GM20431 (cell line): ENCODE results near the gene UBA5.

Experiments
- in situ Hi-C: fragments of 300-500 bp; cut with MseI, MboI; formaldehyde crosslinking; loops from one replicate; pipeline ENCODE4 v1.15.0; 2020; ENCODE audit warnings: low sequenced_read_pairs; ENCODE audit not compliant: unreplicated experiment

UBA5 gene

DNA sequence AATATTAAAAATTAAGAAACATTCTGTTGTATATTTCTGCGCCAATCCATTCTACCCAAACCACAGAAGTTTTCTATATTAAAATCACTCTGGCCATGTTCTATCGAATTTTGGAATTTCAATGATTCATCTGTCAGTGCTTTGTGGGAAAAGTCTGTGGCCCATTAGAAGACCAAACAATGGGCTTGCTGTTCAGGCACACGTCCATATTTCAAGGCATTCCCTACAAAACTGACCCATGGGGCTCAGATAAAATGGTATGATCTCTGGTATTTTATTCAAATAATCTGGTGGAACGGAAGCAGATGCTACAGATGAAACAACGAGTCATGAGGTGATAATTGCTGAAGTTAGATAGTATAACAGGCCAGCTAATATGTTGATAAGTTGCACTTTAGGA lies 49.6 kb downstream of the UBA5 start:
- in situ Hi-C loops = no loop called here

- in situ Hi-C loops = no loop called here
Measured at GRCh38 chr3:132710311-132710710, 50.2 kb downstream of the UBA5 start.

GRCh38 chr3:132713977-132714727 lies 54.0 kb downstream of the UBA5 start:
- in situ Hi-C loops = no loop called here

DNA sequence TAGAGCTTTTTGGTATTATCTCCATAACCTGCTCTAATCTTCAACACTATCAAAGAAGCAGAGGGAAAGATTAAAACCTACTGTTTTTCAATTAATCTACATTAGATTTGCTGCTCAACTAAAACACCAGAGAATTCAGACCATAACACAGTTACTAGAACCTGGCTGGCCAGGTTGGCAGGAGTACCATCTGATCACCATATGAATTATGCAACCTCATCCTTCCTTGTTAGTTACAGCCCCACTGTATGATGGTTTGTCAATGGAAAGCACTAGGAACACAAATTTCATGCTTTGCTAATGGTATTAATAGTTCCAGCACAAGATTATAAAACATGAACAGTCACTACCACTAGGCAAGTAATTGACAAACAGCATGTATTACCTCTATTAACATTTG lies 56.2 kb downstream of the UBA5 start:
- in situ Hi-C loops = no loop called here

DNA sequence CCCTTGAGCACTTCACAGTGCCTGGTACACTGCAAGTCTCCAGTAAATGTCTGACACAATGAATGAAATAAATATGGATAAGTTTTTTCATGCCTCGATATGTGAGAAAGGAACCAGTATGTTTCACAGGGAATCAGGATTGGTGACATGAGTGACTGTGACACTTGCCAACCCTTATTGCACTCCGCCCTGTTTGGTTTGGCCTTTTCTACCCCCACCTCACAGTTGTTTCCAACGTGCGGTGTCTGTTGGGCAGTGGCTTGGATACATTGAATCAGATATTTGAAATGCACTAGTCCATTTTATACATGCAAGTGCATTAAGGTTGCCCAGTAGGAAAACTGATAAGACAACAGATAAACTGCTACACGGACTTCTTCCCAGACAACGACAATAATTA lies 60.1 kb downstream of the UBA5 start:
- in situ Hi-C loops = no loop called here

DNA sequence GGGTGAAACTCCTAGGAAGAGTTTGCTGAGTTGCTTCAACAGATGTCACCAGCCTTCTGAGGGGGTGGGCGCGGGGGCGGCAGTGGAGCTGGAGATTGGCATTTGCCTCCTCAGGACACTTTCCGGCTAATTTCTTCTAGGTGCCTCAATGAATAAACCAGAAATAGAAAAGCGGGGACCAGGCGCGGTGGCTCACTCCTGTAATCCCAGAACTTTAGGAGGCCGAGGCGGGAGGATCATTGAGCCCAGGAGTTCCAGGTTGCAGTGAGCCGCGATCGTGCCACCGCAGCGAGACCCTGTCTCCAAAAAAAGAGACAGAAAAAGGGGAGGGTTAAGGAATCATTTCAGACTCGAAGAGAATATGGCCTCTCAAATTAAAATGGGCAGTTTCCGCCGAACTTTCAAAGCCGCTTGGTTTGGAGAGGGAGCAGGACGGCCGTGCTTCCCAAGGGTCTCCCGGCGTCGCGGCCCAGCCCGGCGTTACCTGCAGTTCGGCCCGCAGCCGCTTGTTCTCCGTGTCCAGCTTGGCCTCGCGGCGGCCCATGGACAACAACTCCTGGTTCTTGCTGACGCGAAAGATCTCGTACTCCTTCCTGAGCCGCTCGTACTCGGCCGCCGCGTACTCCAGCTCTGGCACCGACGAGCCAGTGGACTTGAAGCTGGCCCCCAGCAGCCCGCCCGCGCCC lies 61.5 kb downstream of the UBA5 start:
- in situ Hi-C loops = no loop called here

- in situ Hi-C loops = no loop called here
Measured at GRCh38 chr3:132722165-132723023, 62.3 kb downstream of the UBA5 start, which contains the start of gene NPHP3. TSS of gene NPHP3 (minus strand) at chr3:132722409. CDS start at chr3:132722355, 54 bp downstream.

DNA sequence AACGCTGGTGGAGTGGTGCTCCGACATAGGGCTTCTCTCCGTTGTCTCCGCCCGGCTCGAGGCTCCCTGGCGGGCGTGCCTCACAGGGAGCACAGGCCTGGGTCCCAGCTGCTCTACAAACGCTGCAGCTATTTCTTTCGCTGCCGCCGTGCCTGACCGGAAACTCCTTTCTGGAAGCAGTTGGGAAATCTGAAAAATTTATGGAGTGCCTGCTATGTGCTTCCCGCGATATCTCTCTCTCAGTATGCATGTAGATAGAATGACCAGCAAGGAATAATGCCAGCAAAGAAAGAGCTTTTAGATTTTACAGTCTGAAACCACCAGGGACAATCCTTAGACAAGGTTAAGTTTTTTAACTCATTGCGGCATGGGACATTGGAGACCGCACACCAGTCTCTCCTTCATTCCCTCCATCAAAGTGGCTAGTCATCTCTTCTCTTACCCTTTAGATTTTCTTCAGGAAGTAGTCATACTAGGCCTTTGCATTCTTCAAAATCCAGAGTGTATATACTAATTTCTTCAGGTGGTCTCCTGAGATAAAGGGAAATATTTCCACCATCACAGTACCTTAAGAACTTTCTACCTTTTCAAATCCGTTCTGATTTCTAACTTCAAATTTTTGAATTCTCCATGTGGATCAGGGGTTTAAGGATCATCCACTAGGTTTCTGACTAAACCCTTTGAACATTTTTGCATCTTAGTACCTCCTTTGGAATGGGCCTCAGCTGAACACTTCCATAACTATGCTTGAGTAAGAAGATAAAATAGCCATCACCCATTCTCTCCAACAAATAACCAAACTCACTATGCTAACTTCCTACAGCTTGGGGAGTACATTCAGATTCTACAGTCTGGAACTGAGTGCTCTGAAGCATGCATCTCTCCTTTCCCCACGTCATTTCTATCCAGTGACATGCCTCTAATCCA lies 63.2 kb downstream of the UBA5 start:
- in situ Hi-C loops = no loop called here

DNA sequence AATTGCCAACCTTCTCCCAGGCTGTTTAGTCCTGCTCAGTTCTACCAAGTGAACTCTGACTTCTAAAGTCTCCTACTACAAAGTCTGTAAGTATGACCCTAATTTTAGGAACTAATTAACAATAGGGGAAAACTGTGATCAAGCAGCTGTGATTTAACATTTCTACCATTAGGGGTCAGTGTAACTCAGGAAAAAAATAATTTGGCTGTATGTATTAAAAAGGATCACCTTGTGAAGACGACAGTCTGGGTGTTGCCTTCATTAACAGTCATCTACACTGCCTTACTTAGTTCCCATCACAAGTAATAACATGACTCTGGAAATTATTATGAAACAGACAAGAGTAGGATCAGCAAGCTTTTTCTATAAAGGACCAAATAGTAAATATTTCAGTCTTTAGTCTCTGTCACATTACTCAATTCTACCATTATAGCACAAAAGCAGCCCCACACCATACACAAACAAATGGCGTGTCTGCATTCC lies 66.3 kb downstream of the UBA5 start:
- in situ Hi-C loops = loop anchor here (25.0 kb wide), 1 partner anchor 661 kb away; no protein-coding TSS in a partner anchor
